ENCODE results near the gene ARPC4.

The ARPC4 gene

DNA sequence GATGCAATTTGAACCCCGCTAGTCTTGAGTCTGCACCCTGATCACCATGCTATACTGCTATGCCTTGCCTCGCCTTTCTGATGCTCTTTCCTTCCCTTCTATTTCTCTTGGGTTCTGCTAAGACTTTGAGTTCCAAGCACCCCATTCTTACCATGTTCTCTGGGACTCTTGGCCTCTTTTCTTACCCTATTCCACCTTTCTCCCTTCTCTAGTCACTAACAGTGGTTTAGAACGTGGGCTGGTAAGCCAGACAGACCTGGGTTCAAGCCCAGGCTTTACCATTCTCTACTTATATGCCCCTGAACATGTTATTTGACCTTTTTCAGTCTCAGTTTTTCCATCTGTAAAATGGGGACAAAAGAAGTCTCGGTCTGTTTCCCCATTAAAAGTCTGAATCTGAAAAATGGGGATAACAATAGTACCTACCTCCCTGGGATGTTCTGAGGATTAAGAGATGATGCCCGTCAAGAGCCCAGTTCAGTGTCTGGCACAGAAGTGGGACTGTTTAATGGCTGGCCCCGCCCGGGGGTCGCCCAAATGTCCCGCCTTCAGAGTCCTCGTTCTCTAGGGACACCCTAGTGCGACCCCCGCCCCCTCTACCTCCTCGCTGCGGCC lies 985 bp upstream of the ARPC4 start:
- Mint-ChIP-seq H3K4me1 (peaks cover 26% of the 10 kb centered on the region), H3K4me3 (peak overlapping the region; percentile 98), H3K27me3 (ENCODE audit: low read depth, poor library complexity) (no peaks in the 10 kb centered on the region), H3K27ac (peak overlapping the region; percentile 100), H3K36me3 (ENCODE audit: low read depth) (peaks cover 44% of the 10 kb centered on the region), H3K9me3 (no peaks in the 10 kb centered on the region)
- TF ChIP-seq, protein P1, sequence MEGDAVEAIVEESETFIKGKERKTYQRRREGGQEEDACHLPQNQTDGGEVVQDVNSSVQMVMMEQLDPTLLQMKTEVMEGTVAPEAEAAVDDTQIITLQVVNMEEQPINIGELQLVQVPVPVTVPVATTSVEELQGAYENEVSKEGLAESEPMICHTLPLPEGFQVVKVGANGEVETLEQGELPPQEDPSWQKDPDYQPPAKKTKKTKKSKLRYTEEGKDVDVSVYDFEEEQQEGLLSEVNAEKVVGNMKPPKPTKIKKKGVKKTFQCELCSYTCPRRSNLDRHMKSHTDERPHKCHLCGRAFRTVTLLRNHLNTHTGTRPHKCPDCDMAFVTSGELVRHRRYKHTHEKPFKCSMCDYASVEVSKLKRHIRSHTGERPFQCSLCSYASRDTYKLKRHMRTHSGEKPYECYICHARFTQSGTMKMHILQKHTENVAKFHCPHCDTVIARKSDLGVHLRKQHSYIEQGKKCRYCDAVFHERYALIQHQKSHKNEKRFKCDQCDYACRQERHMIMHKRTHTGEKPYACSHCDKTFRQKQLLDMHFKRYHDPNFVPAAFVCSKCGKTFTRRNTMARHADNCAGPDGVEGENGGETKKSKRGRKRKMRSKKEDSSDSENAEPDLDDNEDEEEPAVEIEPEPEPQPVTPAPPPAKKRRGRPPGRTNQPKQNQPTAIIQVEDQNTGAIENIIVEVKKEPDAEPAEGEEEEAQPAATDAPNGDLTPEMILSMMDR (IDR thresholded peaks at IDR 0.05): no peak
- DNase-seq: no peak

DNA sequence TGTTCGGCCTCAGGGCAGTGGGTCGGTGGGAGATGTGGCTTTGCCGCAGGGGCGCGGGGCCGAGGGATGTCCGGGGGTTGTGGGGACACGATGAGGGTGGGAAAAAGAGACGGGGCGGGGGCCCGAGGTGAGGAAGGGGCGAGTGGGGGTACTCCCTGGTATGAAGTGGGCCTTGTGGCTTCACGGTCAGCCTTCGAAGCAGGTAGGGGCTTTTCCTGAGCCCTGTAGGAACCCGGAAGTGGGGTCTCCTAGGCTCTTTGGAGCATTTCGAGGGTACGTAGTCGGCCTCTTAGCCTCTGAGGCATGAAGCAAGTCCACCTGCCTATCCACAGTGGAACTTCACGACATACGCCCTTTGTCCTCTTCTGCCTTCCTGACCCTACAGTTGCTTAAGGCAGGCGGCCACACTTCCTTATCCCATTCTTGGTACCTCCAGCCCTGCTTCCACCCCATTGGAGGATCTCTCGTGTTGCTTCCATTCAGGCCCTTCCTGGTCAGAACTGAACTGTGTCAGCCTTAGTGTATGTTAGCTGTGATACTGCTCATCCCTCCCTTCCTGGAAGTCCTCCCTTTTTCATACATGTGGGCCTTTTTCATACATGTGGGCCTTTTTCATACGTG lies 389 bp downstream of the ARPC4 start:
- peaks cover 46% of the 10 kb centered on the region for H3K36me3 Mint-ChIP-seq (ENCODE audit: low read depth)
- no peaks in the 10 kb centered on the region for H3K9me3 Mint-ChIP-seq
- TF ChIP-seq, protein P1 (IDR thresholded peaks at IDR 0.05): no peak
- peak overlapping the region; percentile 98 for H3K4me3 Mint-ChIP-seq
- DNase-seq: no peak
- H3K27ac Mint-ChIP-seq: peak overlapping the region; percentile 100
- H3K27me3 Mint-ChIP-seq (ENCODE audit: low read depth, poor library complexity): no peaks in the 10 kb centered on the region
- H3K4me1 Mint-ChIP-seq: peaks cover 26% of the 10 kb centered on the region

DNA sequence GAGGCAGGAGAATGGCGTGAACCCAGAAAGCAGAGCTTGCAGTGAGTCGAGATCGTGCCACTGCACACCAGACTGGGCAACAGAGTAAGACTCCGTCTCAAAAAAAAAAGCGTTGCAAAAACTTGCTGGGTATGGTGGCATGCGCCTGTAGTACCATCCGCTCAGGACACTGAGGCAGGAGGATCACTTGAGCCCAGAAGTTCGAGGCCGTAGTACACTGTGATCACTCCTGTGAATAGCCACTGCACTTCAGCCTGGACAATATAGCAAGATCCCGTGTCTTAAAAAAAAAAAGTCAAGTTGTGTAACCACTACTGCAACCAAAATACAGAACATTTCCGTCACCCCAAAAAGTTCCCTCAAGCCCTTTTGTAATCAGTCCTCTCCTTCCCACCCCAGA lies 1.5 kb downstream of the ARPC4 start:
- H3K36me3 Mint-ChIP-seq (ENCODE audit: low read depth): peaks cover 41% of the 10 kb centered on the region

DNA sequence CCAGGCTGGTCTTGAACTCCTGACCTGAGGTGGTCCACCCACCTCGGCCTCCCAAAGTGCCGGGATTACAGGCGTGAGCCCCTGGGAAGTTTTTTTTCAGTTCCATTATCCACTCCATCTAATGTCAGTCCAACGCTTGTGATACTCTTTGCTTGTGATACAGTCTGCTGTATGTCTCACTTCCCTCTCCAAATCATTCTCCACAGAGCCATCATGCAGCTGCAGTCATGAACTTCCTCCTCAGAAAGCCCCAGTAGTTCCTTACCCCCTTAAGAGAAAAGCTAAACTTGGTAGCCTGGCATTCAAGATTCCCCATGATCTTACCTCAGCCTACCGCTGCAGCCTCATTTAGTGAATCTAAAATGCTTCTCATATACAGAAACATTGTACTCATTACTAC lies 2.3 kb downstream of the ARPC4 start:
- TF ChIP-seq, protein P1 (IDR thresholded peaks at IDR 0.05): no peak
- Mint-ChIP-seq H3K4me3 (peak overlapping the region; percentile 72), H3K36me3 (ENCODE audit: low read depth) (peaks cover 41% of the 10 kb centered on the region), H3K9me3 (no peaks in the 10 kb centered on the region), H3K27me3 (ENCODE audit: low read depth, poor library complexity) (no peaks in the 10 kb centered on the region), H3K27ac (peak overlapping the region; percentile 89), H3K4me1 (peaks cover 26% of the 10 kb centered on the region)
- no peak for DNase-seq

More for the DNA sequence above, 1.5 kb downstream of the ARPC4 start:
- peak overlapping the region; percentile 98 for H3K4me3 Mint-ChIP-seq
- TF ChIP-seq, protein P1 (IDR thresholded peaks at IDR 0.05): no peak
- no peak for DNase-seq
- no peaks in the 10 kb centered on the region for H3K9me3 Mint-ChIP-seq
- peaks cover 26% of the 10 kb centered on the region for H3K4me1 Mint-ChIP-seq
- H3K27ac Mint-ChIP-seq: peak overlapping the region; percentile 3
- no peaks in the 10 kb centered on the region for H3K27me3 Mint-ChIP-seq (ENCODE audit: low read depth, poor library complexity)

DNA sequence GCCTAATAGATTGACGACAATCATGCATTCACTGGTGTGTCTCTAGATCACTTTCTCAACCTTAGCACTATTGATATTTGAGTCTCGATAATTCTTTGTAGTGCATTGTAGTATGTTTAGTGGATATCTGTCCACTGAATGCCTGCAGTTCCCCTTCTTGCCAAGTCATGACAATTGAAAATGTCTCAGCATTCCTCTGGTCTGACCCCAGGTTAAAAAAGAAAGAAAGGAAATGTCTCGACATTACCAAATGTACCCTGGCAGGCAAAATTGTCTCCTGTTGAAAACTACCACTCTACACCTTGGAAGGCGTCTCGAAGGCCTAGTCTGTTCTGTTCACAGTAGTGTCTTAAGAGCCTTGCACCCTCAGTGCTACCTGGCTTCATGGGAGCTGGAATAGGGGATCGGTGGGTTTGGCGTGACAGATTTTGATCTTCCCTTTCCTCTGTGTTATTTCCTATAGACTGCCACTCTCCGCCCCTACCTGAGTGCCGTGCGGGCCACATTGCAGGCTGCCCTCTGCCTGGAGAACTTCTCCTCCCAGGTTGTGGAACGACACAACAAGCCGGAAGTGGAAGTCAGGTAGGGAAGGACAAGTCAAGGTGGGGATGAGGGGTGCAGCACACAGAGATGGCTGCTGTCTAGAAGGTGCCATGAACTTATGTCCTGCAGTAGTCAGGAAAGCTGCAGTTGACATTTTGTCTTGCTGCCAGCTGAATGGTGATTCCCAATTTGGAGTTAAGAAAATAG lies 4.5 kb downstream of the ARPC4 start:
- Mint-ChIP-seq H3K9me3 (no peaks in the 10 kb centered on the region), H3K27me3 (ENCODE audit: low read depth, poor library complexity) (no peaks in the 10 kb centered on the region), H3K4me3 (no peak overlapping the region), H3K4me1 (peaks cover 18% of the 10 kb centered on the region), H3K36me3 (ENCODE audit: low read depth) (peaks cover 50% of the 10 kb centered on the region), H3K27ac (no peak overlapping the region)
- DNase-seq: no peak
- TF ChIP-seq, protein P1 (IDR thresholded peaks at IDR 0.05): no peak

All from nephron progenitor cell (in vitro differentiated cells).